ENCODE data around the gene P2RX4.
"Not testable (repeated sequence)": the region's sequence is repeated elsewhere in the genome, so short reads cannot be mapped to it uniquely, and the experiment has no call there.

Gene P2RX4, protein sequence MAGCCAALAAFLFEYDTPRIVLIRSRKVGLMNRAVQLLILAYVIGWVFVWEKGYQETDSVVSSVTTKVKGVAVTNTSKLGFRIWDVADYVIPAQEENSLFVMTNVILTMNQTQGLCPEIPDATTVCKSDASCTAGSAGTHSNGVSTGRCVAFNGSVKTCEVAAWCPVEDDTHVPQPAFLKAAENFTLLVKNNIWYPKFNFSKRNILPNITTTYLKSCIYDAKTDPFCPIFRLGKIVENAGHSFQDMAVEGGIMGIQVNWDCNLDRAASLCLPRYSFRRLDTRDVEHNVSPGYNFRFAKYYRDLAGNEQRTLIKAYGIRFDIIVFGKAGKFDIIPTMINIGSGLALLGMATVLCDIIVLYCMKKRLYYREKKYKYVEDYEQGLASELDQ

DNA sequence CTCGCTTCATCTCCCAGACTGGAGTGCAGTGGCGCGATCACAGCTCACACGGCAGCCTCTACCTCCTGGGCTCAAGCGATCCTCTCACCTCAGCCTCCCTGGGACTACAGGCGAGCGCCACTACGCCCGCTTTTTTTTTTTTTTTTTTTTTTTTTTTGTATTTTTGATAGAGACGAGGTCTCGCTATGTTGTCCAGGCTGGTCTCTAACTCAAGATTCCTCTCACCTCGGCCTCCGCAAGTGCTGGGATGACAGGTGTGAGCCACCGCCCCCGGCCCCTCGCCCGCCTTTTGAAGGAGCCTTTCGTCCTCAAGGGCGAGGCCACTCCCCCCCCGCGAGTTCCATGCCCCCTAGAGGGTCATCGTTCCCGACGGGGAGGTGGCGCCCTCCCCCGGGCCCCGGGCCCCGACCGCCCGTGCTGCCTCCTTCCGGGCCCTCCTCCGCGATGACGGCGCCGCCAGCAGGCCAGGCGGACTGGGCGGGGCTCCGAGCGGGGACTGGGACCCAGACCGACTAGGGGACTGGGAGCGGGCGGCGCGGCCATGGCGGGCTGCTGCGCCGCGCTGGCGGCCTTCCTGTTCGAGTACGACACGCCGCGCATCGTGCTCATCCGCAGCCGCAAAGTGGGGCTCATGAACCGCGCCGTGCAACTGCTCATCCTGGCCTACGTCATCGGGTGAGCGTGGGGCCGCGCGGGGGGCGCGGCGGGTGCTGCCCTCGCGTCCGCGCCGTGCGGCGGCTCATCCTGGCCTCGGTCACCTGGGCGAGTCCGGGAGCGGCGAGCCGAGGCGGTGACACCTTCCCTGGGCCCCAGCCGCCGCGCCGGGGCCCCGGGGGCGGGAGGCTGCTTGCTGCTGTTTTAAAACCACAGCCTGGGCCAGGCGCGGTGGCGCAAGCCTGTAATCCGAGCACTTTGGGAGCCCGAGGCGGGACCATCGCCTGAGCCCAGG is at the start of gene P2RX4:
Gene P2RX4, plus strand, starts transcription at position 506 of the 949 bp plus-strand sequence. Its CDS starts 36 bp downstream, at position 542.
- Histone ChIP-seq H3K27me3 (replicated peaks; ENCODE audit: control insufficient read depth, insufficient read depth, low read length) (no peaks in the 10 kb centered on the region), H3K4me3 (replicated peaks; ENCODE audit: low read depth, low read length) (peak within 1 kb of the TSS; percentile 67), H3K36me3 (ENCODE audit: control insufficient read depth, insufficient read depth, low read length) (no peaks in the 10 kb centered on the region; the same call in 1 of the 2 replicates)
- TF ChIP-seq, protein P1, sequence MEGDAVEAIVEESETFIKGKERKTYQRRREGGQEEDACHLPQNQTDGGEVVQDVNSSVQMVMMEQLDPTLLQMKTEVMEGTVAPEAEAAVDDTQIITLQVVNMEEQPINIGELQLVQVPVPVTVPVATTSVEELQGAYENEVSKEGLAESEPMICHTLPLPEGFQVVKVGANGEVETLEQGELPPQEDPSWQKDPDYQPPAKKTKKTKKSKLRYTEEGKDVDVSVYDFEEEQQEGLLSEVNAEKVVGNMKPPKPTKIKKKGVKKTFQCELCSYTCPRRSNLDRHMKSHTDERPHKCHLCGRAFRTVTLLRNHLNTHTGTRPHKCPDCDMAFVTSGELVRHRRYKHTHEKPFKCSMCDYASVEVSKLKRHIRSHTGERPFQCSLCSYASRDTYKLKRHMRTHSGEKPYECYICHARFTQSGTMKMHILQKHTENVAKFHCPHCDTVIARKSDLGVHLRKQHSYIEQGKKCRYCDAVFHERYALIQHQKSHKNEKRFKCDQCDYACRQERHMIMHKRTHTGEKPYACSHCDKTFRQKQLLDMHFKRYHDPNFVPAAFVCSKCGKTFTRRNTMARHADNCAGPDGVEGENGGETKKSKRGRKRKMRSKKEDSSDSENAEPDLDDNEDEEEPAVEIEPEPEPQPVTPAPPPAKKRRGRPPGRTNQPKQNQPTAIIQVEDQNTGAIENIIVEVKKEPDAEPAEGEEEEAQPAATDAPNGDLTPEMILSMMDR (IDR thresholded peaks at IDR 0.05; ENCODE audit: insufficient read depth, low read length, poor library complexity, severe bottlenecking), result peak; percentile 45
- peak; percentile 93 for DNase-seq (ENCODE audit: extremely low read depth, insufficient read length)

DNA sequence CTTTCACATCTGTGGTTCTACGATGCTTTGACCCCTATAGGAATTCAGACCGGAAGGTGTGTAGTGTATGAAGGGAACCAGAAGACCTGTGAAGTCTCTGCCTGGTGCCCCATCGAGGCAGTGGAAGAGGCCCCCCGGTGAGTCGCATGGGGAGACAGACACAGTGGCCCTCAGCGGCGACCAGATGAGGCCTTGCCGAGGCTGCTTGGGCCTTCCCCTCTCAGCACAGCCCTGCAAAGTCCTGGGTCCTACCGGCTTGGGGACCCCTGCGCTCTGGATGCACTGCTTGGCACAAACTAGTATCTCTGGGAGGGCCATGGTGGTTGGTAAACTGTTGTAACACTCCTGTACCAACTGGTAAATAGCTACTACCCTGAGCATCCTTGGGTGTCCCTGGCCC is 47.5 kb upstream of the P2RX4 start:
- TF ChIP-seq, protein P1 (IDR thresholded peaks at IDR 0.05; ENCODE audit: insufficient read depth, low read length, poor library complexity, severe bottlenecking), result no peak
- no peak for DNase-seq (ENCODE audit: extremely low read depth, insufficient read length)

DNA sequence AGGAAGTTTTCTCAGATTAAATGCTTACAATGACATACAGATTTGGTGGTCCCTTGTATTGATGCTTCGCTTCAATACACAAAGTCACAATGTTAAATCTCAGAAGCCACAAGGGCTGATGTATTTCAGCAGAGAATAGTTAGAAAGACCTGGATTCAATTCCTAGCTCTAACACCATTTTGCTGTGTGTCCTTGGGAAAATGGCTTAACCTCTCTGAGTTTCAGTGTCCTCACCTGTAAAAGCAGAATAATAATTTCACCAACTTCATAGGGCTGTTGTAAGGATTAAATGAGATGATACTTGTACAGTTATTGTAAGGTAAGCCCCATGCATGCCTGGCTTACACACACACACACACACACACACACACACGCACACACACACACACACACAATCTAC is 46.9 kb upstream of the P2RX4 start:
- H3K27me3 ChIP-seq (replicated peaks; ENCODE audit: control insufficient read depth, insufficient read depth, low read length), result no peaks in the 10 kb centered on the region
- TF ChIP-seq, protein P1 (IDR thresholded peaks at IDR 0.05; ENCODE audit: insufficient read depth, low read length, poor library complexity, severe bottlenecking), result no peak
- DNase-seq (ENCODE audit: extremely low read depth, insufficient read length), result no peak
- no peaks in the 10 kb centered on the region for H3K36me3 ChIP-seq (ENCODE audit: control insufficient read depth, insufficient read depth, low read length)
- no peak overlapping the region for H3K4me3 ChIP-seq (replicated peaks; ENCODE audit: low read depth, low read length)

More for the DNA sequence above, 47.5 kb upstream of the P2RX4 start:
- Histone ChIP-seq H3K36me3 (ENCODE audit: control insufficient read depth, insufficient read depth, low read length) (no peaks in the 10 kb centered on the region), H3K4me3 (replicated peaks; ENCODE audit: low read depth, low read length) (no peak overlapping the region), H3K27me3 (replicated peaks; ENCODE audit: control insufficient read depth, insufficient read depth, low read length) (no peaks in the 10 kb centered on the region)

DNA sequence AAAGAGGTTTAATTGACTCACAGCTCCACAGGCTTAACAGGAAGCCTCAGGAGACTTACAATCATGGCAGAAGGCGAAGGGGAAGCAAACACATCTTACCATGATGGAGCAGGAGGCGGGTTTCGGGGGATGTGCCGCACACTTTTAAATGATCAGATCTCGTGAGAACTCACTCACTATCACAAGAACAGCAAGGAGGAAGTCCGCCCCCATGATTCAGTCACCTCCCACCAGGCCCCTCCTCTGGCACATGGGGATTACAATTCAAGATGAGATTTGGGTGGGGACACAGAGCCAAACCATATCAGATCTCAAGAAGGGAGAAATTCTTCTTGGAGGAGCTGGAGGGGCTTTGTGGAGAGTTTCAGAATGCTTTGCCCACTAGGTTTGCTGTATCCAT is 45.1 kb upstream of the P2RX4 start:
- not testable (repeated sequence) for DNase-seq (ENCODE audit: extremely low read depth, insufficient read length); H3K27me3 ChIP-seq (replicated peaks; ENCODE audit: control insufficient read depth, insufficient read depth, low read length); H3K36me3 ChIP-seq (ENCODE audit: control insufficient read depth, insufficient read depth, low read length); H3K4me3 ChIP-seq (replicated peaks; ENCODE audit: low read depth, low read length)

DNA sequence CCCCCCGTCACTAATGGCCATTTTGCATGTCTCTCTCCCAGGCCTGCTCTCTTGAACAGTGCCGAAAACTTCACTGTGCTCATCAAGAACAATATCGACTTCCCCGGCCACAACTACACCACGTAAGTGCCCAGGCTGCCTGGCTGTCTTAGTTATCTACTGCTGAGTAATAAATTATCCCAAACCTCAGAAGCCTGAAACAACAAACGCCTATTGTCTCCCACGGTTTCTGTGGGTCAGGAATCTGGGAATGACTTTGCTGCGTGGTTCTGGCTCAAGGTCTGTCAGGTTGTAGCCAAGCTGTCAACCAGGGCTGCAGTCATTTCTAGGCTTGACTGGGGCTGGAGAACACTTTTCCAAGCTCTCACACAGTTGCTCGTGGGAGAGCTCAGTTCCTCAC is 44.6 kb upstream of the P2RX4 start:
- no peaks in the 10 kb centered on the region for H3K36me3 ChIP-seq (ENCODE audit: control insufficient read depth, insufficient read depth, low read length)
- TF ChIP-seq, protein P1 (IDR thresholded peaks at IDR 0.05; ENCODE audit: insufficient read depth, low read length, poor library complexity, severe bottlenecking), result no peak
- H3K4me3 ChIP-seq (replicated peaks; ENCODE audit: low read depth, low read length), result no peak overlapping the region
- DNase-seq (ENCODE audit: extremely low read depth, insufficient read length), result no peak
- no peaks in the 10 kb centered on the region for H3K27me3 ChIP-seq (replicated peaks; ENCODE audit: control insufficient read depth, insufficient read depth, low read length)

DNA sequence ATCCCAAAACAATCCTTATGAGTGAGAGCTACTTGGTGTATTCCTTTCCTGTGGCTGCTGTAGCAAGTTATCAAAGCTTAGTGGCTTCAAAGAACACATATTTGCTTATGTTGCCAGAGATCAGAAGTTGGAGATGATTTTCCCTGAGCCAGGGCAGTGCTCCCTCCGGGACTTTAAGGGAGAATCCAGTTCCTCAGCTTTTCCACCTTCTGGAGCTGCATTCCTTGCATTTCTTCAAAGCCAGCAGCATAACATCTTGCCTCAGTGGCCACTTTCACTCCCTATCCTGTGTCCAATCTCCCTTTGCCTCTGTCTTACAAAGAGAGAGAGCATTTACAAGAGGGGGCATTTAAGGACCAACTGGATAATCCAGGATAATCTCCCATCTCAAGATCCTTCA is 43.6 kb upstream of the P2RX4 start:
- DNase-seq (ENCODE audit: extremely low read depth, insufficient read length), result no peak
- no peak overlapping the region for H3K4me3 ChIP-seq (replicated peaks; ENCODE audit: low read depth, low read length)
- H3K27me3 ChIP-seq (replicated peaks; ENCODE audit: control insufficient read depth, insufficient read depth, low read length), result no peaks in the 10 kb centered on the region
- H3K36me3 ChIP-seq (ENCODE audit: control insufficient read depth, insufficient read depth, low read length), result no peaks in the 10 kb centered on the region
- TF ChIP-seq, protein P1 (IDR thresholded peaks at IDR 0.05; ENCODE audit: insufficient read depth, low read length, poor library complexity, severe bottlenecking), result no peak
